HG03097 (cell line): ENCODE measurements around the gene RELCH.

Experiments used
- ATAC-seq: cut with Tn5 transposase; IDR thresholded peaks from one replicate; pipeline ENCODE4 v1.9.1; 2021; ENCODE audit not compliant: unreplicated experiment, low FRiP score

RELCH gene

DNA sequence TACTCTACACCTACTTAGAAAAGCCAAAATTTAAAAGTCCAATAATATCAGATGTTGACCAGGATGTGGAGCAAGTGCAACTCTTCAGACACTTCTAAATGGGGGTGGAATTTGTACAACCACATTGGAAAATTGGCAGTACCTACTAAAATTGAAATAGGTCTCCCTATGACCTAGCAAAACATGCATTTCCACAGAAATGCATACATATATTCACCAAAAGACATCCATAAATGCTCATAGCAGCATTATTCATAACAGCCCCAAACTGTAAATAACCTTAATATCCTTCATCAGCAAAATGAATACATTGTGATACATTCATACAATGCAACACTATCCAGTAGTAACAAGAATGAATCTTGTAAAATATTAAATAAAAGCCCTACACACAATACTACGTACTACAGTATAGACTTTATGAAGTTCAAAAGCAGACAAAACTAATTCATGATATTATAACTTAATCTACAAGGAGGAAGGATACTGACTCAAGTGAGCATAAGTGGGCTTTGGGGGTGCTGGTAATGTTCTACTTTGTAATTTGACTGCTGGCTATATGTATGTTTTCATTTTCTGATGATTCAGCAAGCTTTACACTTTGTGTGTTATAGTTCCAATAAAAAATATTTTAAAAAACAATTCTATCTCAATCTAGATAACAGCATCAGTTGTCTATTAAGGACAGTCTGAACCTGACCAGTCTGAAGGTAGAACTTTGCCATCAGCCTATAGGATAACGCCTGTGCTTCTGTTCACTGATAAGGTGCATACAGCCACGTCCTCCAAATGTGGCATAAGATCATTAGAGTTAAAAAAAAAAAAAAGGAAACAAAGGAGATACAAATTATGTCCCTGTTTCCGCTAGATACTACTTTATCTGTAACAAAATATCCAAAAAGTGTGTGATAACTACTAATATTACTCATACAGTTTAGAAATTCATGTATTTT lies 131.4 kb downstream of the RELCH start:
- no peak for ATAC-seq

DNA sequence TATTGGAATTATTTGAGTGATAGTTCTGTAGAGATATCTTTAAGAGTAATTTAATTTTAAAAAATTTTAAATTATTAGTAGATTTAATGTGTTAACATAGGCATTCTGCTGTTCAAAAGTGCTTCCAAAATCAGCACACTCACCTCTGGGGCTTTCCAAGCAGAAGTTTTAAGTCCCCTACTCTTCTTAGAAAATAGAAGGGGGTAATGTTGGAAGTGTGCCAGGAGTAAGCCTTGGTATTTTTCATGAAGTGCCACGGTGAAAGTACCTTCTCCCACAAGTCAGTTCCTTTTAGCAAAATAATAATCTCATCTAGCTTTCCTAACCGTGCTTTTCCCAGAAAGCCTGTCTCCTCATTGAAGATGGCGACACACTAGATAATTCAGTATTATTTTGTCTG lies 134.1 kb downstream of the RELCH start:
- no peak for ATAC-seq

DNA sequence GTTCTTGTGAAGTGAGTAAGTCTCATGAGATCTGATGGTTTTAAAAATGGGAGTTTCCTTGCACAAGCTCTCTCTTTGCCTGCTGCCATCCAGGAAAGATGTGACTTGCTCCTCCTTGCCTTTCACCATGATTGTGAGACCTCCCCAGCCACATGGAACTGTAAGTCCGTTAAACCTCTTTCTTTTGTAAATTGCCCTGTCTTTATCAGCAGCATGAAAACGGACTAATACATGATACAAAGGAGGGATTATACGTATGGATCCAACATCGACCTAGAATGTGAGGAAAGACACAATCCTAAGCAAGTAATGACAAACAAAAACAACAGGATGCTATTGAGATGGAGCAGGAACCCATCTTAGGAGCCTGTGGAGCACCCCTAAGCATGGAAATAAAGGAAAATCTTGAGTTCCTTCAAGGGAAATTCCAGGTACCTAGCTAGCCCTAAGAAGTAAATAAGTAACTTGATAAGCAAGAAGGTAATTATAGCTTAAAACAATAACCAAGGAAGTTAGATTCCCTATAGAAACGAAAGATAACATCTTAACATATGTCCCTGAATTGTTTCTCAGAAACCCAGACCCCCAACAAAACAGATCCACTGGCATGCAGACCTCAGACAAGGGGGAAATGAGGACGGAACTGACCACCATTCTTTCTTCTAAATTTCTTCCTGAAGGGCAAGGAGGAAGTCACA lies 136.6 kb downstream of the RELCH start:
- no peak for ATAC-seq

DNA sequence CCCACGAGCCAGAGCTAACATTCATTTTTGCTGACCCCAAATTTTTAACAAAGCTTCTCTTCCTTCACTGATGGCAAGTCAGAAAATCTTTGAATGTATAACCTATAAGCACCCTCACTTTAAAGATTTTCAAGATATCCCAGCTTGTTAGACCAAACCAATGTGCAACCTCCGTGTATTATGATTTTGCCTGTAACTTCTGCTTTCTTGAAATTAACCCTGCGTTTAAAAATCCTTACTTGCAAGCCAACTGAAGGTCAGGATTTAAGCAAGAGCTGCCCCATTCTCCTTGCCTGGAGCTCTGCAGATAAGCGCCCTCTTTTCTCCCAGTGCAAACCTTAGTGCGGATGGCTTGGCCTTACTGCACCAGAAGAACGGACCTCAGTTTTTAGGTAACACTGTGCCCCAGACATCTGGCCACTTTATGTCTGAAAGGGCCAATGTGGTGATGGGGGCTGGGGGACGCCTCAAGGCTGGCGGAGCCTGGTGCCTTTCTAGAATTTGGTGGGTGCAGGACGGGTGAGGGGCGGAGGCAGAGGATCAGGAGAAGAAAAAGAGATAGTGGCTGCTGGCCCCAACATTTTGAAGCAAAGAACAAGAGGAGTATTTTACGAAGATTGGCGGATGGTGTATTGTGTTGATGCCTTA lies 137.2 kb downstream of the RELCH start:
- ATAC-seq: no peak

DNA sequence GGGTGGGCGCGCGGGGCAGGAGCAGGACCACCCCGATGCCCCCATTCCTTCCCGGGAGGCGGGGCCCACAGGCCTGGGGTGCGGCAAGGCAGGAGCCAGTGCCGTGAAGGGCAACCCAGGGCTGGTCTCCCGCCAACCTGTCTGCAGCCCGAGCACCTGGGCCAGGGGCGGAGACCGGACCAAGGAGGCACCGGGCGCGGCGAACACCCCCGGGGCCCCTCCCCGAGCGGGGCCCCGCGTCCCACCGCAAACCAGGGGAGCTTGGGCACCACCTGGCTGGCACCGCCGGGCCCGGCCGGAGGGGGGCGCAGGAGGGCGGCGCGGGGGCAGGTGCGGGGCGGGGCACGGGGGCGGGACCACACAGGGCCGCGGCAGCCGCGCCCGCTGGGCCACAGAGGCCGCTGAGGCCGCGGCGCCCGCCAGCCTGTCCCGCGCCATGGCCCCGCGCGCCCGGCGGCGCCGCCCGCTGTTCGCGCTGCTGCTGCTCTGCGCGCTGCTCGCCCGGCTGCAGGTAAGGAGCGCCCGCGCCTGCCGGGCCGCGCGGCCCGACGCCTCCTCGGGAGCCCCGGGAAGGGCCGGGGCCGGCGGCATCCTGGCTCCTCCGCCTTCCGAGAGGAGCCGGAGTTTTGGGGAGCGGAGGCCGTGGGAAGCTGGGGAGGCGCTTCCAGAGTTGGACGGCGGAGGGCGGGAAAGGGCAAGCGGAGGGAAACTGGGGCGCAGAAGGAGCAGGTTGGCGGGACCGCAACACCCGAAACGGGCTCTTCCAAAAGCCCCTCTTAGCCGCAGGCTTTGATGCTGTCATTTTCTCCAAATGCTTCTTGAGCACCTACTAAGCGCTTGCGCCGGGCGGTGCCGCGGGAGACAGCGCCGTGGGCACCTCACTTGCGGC lies 138.1 kb downstream of the RELCH start, which contains the start of gene TNFRSF11A:
Gene TNFRSF11A (plus strand): TSS at position 394 of the 889 bp plus-strand sequence. CDS start 43 bp downstream, at position 437.
- ATAC-seq: peak; percentile 59

DNA sequence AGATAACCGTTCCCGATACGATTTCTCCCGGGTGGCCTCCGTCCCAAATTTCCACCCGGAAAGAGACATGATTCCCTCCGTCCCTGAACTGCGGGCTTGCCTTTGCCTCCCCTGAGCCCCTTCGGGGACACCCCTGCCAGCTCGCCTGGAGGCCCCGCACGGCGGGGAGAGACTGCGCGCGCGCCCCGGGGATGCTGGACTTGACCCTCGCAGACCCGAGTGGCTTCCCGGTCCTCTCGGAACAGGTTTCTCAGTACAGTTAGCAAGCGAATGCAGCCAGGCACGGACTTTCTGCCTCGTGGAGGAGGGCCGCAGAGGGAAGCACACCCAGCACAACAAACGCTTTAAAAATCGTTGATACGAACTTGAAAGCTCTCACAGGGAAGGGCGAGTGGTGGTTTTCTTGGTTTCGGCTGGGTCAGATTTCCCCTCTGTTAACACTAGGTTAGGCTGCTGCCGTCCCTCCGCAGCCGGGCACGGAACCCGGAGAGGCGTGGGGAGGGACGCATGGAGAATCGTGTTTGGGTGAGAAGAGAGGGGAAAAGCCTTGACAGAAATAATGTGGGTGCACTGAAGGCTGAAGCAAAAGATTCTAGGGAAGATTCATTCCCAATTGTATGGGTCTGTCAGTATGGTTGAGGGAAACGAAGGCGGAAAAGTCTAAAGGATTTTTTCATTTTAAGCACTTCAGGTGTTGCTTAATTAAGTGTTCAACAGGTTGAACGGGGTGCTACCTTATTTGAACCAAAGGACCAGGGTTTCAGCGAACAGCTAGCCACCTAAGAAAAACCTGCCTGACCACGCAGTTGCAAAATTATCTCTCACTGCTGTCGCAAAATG lies 139.0 kb downstream of the RELCH start:
- ATAC-seq: no peak

DNA sequence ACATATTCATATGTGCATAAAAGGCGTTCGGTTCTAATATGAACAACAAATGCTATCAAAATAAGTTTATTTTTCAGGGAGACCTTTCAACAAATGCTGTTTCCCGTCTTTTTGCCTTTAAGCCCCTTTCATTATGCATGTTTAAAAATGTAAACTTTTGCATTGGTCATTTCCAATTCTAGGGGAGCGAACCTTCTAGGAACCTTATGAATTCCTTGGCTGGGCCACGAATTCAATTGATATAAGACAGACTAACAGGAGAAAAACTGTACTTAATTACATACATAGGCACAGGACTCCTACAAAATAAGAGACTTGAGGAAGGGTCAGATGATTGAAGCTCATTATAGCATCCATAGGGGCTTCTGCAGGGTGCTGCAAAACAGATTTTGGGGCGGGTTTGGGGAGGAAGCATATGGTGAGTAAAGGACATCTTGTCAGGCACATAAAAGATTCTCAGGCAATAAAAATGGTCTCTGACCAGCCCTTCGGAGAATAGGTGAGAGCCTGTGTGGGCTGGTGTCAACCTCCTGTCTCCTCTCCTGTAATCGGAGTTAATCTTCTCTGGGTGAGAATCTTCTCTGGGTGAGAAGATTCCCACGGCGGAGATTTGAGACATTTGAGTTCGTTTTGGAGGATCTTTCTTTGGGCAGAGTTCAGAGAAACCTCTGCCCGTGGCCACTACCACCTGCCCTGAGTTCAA lies 139.7 kb downstream of the RELCH start:
- no peak for ATAC-seq

DNA sequence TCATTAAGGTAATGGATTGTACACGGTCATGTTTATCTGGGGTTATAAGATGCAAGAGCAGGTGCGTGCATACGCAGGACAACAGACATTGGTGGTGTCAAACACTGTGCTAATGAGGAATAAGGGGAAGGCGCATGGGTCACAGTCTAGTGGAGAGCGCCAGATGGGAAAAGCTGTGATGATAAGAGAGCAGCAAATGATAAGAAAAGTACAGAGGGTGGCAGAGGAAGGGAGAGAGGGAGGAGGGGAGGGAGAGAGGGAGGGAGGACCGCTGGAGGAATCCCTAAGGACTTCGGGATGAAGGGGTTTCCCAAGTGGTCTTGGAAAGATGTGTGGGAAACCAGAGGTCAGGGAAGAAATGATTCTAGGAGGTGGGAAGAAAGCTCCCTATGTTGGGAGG lies 140.9 kb downstream of the RELCH start:
- ATAC-seq: no peak

DNA sequence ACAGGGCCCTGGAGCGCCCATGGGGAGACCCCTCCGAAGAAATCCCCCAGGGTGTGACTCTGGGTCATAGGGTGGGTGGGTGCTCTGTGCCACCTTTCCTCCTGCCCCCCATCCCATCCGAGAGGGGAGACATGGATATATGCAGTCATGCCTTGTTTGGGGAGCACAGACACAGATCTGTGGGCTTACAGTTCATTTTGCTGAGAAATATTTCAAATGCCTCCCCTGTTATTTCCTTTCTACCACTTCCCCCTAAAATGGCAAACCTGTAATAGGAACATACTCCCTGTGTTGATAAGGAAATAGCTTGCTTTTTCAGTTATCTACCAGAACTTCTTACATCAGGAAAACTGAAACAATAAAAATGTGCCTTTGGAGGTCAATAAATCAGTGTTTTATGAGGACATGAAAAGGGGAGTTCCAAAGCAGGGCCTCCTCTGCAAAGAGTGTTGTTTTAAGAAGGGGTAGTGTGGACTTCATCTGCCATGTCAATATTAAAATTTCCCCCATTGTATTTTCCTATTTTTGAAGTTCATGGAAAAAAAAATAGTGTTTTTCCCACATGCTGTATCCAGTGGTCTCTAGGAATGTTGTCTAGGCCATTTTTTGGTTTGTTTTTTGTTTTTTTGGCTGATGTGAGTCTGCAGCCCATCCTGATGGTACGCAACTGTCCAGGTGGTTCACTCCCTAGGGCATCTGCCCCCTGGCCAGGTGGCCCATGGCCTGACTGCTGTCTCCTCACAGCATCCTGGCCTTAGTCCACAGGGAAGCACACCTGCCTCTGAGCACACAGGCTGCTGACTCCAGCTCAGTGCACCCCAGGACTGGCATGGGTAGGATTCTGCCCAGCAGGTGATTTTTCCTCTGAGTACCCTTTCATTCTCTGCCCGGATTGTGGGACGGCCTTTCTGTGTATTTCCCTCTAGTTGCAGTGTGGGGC lies 141.8 kb downstream of the RELCH start:
- no peak for ATAC-seq

DNA sequence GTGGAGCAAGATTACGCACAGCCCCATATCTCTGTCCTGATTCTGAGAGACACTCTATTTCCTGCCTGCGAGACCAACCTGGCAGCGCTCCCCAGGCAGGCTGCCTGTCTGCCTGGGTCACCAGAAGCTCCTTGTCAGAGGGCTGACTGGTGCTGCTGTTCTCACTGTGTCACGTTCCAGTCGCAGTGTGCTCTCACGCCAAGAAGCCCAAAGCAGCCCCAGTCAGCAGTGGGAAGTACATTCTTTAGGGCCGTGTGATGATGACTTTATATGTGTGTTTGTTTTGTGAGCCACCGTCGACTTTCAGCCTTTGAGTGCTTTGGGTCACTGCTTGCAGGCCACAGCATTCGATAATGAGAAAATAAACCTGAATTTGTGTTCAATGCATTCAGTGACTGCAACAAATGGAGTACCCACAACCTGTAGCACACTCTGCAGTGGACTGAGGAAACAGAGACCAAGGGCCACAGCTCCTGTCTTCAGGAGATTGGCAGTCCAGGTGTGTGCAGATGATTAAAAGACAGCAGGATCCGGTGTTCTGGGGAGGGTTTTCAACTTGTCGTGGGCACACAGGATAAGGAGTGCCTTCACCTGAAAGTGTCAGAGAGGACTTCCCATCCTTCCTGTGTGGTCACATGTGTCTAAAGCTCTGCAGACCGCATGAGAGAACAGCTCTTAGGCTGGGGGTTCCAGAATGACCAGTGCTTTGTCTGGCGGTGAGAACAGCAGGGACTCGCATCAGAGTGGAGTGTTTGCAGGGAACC lies 142.8 kb downstream of the RELCH start:
- no peak for ATAC-seq

DNA sequence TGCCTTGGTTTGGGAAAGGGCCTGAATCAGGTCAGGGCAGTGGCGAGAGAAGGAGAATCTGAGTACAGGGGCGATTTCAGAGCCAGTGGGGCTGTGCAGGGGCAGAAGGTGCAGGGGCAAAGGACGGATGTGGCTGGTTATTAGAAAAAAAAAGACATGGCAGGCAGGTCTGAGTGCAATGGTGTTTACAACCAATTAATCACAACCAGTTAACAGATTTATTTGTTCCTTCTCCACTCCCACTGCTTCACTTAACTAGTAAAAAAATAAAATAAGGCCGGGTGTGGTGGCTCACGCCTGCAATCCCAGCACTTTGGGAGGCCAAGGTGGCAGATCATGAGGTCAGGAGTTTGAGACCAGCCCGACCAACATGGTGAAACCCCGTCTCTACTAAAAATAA lies 143.6 kb downstream of the RELCH start:
- ATAC-seq: no peak

DNA sequence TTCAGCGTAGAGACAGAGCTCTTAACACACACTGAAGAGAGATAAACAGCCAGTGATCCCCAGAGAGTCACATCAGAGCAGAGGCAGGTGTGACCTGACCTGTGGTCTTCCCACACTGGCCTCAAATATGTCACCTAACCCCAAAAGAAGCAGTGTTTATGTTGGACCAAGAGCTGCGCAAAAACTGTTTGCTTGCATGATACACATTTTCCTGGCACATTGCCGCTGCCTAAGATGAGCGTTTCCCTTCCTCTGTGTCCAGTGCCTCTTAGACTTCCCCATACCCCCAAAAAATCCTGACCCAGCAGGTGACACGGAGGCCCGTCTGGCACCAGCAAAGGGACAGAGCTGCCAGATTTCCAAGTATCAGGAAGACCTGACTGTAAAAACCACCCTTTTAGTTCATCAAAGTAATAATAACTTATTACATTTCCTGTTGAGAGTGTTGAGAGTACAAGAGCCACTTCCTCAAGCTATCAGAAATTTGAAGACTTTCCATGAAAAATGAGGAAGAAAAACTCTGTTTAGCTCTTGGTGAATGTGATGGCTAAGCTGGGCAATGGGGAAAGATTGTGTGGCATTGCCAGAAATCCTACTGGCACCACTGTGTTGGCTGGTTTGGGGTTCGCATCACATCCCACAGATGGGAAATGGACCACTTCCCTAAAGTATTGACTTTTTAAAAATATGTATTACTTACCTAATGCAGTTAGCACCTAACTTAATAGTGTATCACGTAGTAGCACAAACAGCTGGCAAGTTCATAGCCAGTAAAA lies 144.7 kb downstream of the RELCH start:
- no peak for ATAC-seq

DNA sequence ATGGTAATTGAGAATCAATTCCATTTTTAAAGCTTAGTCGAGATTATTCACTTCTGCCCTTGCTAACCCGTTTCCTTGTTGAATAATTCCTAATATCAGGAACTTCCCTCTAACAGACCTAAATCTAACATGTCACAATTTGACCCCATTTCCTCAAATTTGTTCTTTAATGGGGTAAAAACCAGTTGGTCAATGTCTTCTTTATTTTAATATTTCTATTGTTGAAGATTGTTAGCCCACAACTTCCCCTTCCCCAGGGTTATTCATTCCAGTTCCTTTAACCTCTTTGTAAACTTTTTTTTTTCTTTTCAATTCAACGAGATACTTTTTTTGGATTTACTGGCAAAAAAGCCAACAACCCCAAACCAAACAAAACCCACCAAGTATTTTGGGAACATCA lies 145.4 kb downstream of the RELCH start:
- ATAC-seq: no peak

DNA sequence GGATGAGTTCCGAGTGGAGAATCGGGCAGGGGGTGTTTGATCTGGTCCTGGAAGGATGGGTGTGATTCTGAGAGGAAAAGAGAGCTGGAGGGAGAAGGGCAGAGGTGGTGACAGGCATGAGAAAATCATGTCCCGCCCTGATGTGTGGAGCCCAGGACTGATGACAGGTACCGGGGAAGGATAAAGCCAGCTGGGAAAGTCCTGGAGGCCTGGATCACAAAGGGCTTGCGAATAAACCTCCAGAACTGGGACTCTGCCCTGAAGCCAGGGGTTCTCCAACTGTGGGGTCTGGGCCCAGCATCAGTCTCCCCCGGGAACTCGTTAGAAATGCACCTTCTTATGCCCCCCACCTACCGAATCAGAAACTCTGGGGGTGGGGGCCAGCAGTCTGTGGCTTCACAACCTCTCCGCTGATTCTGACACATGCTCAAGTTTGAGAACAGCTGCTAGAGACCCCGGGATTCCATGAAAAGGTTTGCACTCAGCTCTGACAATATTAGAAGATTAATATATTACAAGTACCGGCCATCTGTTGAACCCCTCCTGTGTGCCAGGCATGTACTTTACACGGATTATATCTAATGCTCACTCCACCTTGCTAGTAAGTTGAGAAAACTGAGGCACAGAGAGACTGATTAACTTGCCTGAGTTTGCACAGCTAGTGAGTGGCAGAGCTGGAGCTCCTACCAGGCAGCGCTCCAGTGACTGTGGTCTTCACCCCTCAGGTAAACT lies 146.1 kb downstream of the RELCH start:
- ATAC-seq: no peak

DNA sequence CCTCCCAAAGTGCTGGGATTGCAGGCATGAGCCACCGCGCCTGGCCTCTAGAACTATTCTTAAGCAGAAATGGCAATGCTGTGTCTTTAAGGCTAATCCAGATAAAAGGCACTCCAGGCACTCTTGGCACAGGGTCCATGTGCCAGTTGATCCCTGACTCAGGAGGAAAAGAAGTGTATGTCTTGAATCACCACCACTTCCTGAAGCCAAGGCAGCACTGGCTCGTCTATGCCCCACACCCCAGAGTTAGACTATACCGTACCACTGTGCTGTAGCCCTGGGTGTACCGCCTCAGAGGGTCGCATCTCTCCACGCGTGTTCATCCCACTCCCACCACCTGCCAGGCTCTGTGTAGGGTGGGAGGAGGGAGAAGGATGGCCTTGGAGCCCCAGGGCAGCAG lies 147.1 kb downstream of the RELCH start:
- no peak for ATAC-seq

DNA sequence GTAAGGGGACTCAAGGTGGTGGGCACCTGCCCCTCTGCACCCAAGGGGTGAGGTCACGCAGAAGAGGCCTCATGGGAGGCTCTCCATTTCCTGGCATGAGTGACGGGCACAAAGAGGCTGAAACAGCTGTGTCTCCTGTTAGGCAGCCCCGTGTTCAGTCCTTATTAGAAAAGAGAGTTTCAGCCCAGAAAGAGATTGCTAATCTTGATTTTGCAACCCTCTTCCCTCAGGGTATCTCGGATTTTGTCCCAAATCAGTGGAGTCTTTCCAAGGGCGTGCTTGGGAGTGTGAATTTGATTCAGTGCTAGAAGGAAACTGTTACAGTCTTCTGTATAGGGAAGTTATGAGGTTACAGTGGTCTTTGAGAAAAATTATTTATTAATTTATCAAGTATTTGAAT lies 148.4 kb downstream of the RELCH start:
- no peak for ATAC-seq
